ELF-1 (cell line): ENCODE data around the gene BRD1.
"Not testable (repeated sequence)": the region's sequence is repeated elsewhere in the genome, so short reads cannot be mapped to it uniquely, and the experiment has no call there.

Experiments
- DNase-seq: peaks from one replicate; pipeline ENCODE4 v3.0.0-alpha.2; 2016; ENCODE audit warnings: low read depth, low spot score

BRD1 gene

DNA sequence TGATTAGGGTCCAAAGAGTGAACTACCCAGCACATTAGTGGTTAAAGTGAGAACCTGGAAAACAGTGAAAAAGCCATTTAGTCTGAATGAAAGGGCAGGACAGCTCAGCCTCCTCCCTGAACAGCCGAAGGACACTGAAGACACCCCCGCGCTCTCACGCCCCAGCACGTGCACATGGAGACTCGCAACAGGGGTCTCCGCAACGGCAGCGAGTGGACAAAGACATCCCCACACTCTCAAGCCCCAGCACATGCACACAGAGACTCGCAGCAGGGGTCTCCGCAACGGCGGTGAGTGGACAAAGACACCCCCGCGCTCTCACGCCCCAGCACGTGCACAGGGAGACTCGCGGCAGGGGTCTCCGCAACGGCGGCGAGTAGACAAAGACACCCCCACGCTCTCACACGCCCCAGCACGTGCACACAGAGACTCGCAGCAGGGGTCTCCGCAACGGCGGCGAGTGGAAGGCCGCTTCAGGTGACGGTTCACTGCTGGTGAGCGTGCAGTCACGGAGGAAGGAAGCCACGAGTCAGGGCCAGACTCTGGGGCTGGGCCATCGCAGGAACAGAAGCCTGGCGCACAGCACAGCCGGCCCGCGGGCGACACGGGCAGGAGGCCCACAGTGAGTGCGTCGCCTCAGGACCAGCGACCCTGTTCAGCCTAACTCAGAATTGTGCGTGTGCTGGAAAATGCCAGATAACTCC is 43.6 kb downstream of the BRD1 start:
- no peak for DNase-seq

DNA sequence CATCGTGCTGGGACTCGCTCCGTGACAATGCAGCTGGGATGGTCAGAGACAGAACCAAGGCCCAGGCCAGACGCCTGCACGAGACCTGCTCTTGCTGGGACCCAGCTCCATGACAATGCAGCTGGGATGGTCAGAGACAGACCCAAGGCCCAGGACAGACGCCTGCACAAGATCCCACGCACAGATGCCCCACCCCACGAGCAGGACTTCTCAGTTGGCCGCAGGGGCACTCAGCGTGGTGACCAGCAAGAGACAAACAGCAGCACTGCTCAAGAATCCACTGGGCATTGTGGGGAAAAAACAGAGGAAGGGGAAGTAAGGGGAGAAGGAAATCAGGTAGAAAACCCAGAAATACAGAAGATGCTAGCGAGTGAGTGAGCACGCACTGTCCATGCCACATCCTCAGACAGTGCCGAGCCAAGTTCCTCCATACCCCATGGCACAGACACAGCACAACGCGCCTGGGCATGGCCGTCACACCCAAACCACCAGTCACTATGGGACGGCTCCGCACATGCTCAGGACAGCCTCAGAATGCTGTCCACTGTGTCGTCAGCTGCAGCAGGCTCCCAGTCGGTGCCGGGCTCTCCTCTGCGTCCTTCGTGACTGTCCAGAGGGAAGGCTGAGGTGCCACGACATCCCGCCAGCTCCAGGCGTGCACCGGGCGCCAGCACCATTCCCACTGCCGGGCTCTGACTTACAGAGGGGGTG is 44.5 kb downstream of the BRD1 start:
- DNase-seq = no peak

DNA sequence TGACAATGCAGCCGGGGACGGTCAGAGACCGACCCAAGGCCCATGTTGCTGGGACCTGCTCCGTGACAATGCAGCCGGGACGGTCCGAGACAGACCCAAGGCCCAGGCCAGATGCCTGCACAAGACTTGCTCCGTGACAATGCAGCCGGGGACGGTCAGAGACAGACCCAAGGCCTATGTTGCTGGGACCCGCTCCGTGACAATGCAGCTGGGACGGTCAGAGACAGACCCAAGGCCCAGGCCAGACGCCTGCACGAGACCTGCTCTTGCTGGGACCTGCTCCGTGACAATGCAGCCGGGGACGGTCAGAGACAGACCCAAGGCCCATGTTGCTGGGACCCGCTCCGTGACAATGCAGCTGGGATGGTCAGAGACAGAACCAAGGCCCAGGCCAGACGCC is 45.8 kb downstream of the BRD1 start:
- not testable (repeated sequence) for DNase-seq

DNA sequence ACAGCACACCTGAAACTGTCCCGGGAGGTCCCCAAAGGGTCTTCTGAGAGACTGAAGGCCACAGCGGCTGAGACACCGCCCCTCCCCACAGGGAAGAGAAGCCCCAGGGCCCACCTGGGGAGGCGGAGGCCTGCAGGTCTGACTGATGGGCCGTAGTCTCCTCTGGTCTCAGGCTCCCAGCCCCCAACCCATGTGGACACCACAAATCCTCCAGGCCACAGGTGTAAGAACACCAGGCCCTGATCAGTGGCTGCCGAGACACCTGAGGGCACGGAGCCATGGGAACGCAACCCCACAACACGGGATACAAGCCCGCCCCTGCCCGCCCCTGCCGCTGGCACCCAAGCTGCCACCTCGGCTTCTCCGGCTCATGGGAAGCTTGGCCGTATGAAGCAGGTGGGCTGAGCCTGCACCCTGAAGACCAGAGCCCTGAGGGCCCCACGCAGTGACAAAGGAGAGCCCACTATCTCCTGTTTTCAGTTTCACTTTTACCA is 46.3 kb downstream of the BRD1 start:
- no peak for DNase-seq

DNA sequence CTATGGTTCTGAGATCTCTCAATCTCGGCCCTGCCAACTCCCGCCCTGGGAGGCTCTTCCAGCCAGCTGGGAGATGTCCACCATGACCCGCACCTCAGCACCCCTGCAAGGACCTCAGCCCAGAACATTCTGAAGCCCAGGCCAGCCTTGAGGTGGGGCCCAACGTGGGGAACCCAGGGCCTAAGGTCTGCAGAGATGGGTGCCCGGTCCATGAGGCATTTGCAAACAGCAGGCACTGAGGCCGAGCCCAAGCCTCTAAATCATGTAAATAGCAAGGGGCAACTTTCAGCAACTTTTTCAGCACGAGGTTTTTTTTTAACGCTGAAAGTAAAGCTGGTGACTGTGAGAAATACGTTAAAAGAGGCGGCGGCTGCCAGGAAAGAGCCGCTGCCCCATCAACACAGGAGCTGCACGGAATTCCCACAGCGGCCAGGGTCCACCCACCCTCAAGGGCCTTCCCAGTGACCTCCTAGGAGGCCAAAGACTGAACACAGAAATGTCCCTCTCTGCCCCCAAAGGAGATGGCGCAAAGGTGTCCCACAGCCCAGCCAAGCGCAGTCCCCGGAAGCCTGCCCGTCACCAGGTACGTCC is 46.9 kb downstream of the BRD1 start:
- no peak for DNase-seq

DNA sequence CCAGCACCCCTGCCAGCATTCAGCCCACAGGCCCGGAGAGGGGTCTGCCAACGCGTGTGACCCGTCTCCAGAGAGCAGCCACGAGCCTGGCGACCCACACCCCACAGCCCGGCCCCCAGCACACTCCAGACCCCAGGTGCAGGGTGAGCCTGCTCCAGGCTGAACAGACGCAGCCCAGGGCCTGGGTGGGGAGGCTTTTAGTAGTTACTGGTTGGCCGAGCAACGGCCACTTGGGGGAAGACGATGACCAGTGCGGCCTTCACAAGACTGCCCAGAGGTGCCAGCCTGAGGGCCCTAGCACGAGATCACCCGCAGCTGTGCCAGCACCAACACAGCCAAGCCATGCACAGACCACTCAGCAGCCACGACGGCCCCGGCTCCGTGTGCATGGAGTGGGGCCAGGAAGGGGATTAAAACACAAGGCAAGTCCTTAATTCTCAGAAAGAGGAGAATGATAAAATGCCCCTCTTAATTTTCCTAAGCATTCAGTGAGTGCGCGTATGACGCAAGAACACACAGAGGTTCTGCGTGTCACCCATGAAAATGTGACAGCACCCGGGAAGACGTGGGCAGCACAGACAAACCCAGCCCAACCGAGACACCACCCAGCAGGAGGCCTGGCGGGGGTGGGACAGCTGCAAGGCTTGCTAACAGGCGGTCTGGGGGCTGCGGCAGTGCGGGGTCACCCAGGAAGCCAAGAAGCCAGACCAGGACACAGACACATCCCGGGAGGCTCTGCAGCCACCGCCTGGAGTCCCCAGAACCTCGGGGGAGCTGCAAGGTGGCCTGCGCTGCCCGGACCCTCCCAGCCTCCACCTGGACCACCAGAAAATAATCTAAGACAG is 47.6 kb downstream of the BRD1 start:
- DNase-seq = no peak

DNA sequence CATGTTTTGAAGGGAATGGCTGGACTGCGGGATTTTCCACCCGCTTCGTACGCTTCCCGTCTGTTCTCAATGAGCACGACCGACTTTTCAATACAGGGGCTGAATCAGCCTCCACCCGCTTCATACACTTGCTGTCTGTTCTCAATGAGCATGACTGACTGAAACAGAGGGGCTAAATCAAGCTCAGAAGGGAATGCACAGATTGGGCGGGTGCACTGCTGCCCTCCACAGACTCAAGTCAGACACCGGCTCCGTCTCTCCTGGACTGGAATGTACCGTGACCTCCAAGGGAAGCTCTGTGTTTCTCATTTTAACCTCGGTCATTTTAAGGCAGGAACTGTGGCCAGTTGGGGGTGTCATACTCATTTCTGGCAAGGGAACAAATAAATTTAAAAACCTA is 48.5 kb downstream of the BRD1 start:
- no peak for DNase-seq

DNA sequence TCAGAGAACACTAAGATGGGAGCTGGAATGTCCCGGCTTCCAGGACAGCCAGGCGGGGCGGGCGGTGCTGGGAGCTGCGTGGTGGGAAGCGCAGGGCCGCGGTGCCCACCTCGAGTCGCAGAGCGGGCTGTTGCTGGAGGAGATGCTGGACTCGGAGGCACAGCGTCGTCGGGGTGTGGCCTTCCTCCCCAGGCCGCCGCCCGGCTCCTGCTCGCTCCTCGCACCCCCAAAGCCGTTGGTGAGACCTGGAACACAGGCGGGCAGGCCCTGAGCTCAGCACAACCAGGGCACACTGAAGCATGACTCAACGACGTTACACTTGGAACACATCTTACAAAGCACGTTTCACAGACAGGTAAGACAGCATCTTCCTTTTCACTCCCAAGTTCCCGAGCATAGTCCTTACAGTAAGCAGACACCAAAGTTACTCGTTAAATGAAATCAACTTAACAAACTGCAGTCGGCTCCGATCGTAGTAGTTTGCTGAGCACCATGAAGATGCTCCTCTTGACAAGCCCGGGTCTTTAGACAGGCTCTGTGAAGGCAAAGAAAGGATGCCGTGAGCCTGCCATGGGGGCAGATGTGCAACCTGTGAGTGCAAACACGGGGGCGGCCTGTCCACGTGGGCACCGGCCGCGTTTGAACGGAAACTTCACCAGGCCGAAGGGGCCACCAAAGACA is 50.0 kb downstream of the BRD1 start:
- no peak for DNase-seq

DNA sequence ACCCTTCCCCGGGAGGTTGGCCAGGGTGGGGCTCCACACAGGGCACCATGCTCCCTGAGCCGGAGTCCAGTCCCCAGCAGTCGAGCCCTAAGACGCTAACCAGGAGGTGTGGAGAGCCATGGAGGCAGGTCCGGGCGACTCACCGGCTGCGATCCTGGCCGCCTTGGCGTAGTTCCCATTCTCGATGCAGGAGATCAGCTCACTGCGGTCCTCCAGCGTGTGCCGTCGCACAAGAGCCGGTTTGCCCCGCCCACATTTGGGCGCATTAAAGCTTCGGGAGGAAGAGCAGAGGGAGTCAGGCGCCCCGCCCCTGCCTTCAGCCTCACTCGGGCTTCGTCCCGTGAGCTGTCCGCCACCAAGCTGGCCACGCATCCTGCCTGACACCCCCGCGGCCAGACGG is 50.8 kb downstream of the BRD1 start:
- DNase-seq = no peak

DNA sequence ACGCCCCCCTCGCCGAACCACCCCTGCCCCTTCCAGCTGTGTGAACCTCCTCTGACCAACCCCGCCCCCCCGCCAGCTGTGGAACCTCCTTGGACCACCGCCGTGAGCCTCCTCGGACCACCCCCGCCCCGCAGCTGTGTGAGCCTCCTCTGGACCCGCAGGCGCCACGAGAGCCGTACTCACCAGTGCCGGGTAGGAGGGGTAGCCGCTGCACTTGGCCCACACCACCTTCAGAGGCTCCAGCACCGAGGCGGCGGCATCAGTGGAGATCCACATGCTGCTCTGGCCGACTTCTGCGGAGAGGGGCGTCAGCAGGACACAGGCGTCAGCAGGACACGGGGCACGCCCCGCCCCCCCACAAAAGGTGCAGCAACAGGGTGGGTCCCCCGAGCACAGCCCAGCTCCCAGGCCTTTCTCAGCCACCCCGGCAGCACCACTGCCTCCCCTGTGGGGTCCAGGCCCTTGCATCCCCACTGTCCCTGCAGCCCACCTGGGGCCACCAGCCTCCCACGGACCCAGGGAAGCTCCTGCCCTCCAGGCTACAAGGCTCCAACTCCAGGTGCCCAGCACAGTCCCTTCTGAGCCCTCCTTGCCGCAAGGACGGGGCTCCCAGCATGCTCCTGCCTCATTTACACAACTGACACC is 51.7 kb downstream of the BRD1 start:
- no peak for DNase-seq

DNA sequence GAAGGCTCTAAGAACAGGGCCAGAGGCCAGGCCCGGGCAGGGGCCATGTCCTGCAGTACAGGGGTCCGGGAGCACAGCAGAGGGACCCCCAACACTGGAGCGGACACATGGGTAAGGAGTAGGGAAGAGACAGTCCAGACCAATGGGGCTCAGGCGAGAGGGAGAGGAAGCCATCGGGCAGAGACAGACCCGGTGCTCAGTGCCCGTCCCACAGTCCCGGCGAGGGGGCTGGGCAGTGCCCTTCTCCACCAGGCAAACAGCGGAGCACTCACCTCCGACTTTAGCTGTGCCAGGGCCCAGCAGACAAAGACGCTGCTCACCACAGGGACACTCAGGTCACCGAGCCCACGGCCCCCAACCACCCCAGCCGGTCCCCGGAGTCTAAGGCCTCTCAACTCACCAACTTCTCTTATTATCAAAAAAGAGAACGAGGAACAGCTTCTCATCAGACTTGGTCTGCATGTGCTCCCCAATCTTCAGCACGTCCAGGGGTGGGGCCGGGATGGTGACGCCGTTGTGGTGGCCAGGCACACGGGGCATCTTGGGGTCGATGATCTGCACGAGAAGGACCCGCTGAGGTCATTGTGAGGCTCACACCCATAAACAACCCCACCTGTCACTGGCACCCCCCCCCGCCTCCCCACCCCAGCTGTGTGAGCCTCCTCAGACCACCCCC is 52.3 kb downstream of the BRD1 start:
- no peak for DNase-seq

DNA sequence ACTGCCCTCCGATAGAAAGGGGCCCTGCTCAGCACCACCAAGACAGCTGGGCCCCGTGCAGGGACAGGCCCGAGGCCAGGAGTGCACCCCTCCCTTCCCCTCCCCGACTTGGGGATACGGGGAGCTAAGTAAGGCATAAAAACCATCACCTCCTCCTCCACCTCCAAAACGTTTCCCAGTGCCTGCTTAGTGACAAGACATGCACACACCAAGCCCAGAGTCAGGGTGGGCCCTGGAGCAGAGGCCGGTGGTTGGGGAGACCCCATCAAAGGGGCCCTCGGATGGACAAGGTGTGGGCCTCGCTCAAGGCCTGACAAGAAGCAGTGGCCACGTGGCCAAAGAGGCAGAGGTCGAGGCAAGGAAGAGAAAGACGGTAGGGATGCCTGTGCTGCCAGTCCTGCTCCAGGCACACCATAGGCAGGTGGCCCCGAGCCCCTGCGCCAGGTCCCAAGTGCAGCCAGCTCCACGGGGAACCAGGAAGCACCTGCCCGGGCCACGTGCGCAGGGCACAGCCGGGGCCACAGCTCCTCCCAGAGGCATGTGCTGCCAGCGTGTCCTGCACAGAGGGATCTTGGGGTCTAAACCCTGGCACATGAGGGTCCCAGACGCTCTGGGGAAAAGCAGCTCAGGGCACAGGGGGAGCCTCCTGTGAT is 53.0 kb downstream of the BRD1 start:
- no peak for DNase-seq

DNA sequence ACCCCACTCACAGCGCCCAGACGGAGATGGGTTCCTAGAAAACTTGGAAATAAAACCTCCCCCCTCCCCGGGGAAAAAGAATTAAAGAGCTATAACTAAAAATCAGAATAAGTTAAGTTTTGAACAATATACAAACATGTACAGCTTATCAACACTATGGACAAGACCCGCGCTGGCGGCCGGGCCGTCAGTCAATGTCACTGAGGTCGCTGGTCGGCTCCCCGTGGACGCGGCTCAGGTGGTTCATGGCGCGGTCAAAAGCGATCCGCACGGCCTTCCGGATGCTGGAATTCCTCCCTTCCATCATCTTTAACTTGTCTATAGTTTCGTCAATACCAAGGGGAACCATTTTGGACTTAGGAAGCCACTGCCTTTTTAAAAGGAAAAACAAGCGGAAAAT is 53.6 kb downstream of the BRD1 start:
- no peak for DNase-seq

DNA sequence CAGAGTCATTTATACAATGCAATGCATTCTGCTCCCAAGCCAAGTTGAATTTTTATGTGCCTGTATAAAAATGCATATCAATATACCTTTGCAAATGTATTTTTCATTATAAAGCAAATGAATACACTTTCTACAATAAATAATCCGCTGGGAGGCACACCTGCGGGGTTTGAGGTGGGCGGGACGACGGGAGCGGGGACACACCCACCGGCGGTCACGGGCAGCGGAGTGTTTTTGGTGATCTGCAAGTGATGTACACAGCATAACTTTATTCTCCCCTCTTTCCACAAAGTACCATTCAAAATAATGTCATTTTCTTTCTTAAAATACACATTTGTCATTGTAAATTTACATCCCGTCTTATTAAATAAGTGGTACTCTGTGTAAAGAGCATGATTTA is 54.1 kb downstream of the BRD1 start:
- no peak for DNase-seq

DNA sequence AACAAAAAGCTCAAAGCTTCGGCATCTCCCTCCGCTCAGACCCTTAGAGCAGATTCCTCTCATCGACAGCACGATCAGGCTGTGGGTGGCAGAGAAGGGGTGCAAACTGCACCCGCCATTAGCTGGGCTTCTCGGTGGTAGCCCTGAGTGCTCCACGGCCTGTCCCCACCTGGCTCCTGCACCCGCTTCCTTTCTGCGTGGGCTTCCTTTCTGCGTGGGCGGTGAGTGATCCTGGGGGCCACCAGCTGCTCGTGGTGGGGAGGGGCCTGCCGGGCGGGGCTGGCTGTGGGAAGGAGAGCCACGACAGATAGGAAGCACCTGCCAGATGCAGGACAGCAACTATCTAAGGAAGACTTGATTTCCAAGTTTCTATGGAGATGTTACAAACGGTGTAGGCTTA is 55.0 kb downstream of the BRD1 start:
- no peak for DNase-seq

DNA sequence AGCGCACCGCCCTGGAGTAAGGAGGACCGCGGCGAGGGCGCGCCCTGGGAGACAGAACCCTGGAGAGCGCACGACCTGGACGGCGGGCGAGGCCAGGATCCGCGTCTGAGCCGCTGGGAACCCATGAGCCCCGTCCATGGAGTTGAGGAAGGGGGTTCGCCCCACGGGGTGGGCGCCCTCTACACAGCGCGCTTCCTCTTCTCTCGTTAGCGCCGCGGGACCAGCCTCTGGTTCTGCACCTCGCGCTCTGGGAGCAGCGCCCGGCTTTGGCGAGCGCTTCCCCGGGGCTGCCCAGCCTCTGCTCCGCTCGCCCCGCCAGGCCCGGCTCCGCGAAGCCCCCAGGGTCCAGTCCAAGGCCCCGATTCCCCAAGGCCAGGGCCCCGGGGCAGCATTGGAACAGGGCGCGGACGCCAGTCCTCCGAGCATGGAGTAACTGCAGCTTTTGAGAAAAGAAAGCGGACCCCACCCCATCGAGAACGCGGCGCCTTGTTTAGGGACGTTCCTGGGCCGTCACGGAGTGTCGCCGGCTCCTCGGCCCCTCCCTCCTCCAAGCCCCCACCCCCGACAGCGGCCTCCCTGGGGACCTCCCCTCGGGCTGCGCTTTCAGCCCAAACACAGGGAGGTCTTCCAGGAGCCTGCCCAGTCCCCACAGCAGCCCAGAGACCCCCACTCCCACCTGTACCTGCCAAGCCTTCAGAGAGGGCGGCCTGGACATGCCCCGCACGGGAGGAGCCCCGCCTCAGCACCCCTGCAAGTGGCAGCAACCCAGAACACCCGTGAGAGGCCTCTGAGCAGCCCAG is 56.2 kb downstream of the BRD1 start:
- no peak for DNase-seq

DNA sequence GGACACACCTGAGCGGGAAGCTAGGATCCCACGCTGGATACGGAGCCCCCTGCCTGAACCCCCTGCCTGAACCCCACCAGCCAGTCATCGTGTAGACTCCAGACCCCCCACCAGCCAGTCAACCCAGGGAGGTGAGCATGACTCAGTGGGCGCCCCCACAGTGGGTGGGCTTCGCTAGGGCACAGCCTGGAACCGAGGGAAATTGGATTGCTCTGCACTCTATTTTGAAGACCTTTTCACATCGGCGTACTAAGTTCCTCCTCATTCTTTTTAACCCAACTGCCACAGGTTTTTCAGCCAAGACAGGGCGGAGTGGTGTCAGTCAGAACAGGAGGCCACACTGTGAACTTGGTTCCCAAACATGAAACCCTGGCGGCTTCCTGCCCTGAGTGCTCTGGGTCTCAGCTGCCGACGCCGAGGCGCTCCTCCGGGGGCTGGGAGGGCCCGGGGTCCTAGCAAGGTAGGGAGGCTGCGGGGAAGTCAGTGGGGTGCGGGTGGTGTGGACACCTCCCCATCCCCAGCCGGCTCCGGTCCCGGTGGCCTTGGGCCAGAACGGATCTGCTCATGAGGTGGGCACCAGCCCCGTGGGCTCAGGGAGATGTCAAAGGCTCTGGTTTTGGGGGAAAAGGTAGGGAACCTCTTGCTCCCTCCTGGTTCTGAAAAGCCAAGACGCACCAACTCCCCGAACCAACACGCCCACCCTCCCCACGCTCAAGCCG is 57.0 kb downstream of the BRD1 start:
- no peak for DNase-seq
